Natural killer cell treated with Interleukin-12 subunit alpha and Interleukin-12 subunit beta and Interleukin-15 and Interleukin-18, amount 100 ng/mL, for 72 hours (primary cell): ENCODE measurements around the gene MYO1C. TPM values are rescaled to one million over a fixed set of nuclear protein-coding genes. Genes with fewer than 3 reads are reported as not detected.
"Not testable (repeated sequence)": the region's sequence is repeated elsewhere in the genome, so short reads cannot be mapped to it uniquely, and the experiment has no call there.

Source experiments
- ATAC-seq, 2 donors: fragments of 150-1000 bp; cut with Tn5 transposase in 1 of 2; sonication (Bioruptor Pico), chemical (Tn5 transposase) in 1 of 2; 2 replicates each; pipeline ENCODE4 v1.10.0; 2021
- DNase-seq: peaks from one replicate; pipeline ENCODE4 v3.0.0; 2022; ENCODE audit warnings: low spot score
- H3K27ac Mint-ChIP-seq, 2 donors: 1 replicate in 1 of 2; 2 replicates in 1 of 2; pipeline ENCODE4 v1.8.0; 2022; ENCODE audit warnings: mixed read lengths in 2 of 2, mild to moderate bottlenecking in 1 of 2, moderate library complexity in 1 of 2
- H3K27me3 Mint-ChIP-seq, 2 donors: 1 replicate in 1 of 2; 2 replicates in 1 of 2; pipeline ENCODE4 v1.8.0; 2022; ENCODE audit warnings: mixed read lengths in 2 of 2
- H3K36me3 Mint-ChIP-seq: one replicate; pipeline ENCODE4 v1.8.0; 2022; ENCODE audit warnings: mixed read lengths
- H3K4me1 Mint-ChIP-seq, 2 donors: 1 replicate in 1 of 2; 2 replicates in 1 of 2; pipeline ENCODE4 v1.8.0; 2022; ENCODE audit warnings: low read depth in 2 of 2, mixed read lengths in 2 of 2, mild to moderate bottlenecking in 1 of 2
- H3K4me3 Mint-ChIP-seq: one replicate; pipeline ENCODE4 v1.8.0; 2022; ENCODE audit warnings: mixed read lengths
- H3K9me3 Mint-ChIP-seq: 2 replicates; pipeline ENCODE4 v1.8.0; 2022; ENCODE audit warnings: mixed read lengths
- total RNA-seq, 2 donors: library from RNA; stranded (reverse); gene quantifications; one replicate each; pipeline ENCODE4 v1.2.3, GENCODE V29; 2022

Gene MYO1C
- total RNA-seq, 2 donors from 2014 or later = 16.8 to 54.5 TPM

DNA sequence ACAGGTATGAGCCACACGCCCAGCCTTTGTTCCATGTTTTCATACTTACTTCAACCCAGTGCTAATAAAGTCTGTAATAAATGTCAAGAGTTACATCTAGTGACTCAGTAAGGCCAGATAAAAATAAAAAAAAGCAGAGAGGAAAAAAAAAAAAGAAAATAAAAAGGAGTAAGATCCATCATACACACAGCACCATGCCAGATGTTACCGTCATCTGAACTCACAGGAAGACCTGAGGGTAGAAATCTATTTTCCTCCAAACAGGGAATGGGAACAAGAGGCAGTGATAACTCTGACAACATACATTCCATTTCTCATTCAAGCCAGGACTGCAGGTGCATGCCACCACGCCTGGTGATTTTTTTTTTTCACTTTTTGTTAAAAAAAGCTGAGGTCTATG is 57.2 kb downstream of the MYO1C start:
- peaks cover 6% of the 10 kb centered on the region for H3K36me3 Mint-ChIP-seq
- peaks cover 10 to 22% of the 10 kb centered on the region in 2 donors for H3K4me1 Mint-ChIP-seq
- H3K4me3 Mint-ChIP-seq = no peak overlapping the region
- no peak for ATAC-seq
- H3K27me3 Mint-ChIP-seq = no peaks in the 10 kb centered on the region
- no peaks in the 10 kb centered on the region for H3K9me3 Mint-ChIP-seq
- no peak for DNase-seq
- no peak overlapping the region for H3K27ac Mint-ChIP-seq

DNA sequence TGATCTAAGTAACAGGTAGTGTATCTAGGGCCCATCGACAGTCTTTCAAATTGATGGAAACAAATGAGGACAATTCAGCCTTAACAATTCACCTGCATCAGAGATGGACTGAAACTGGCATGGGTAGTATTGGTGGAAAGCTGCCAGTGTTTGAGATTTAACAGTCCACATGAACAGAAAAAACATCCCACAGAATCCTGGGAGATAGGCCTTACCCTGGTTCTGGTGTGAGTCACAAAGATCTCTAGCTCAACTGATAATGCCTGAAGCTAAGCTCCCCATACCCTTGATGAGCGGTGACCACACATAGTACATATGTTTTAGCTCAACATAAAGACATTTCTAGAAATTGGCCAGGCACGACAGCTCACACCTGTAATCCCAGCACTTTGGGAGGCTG is 58.3 kb downstream of the MYO1C start:
- H3K4me3 Mint-ChIP-seq = no peak overlapping the region
- H3K27me3 Mint-ChIP-seq = no peaks in the 10 kb centered on the region
- H3K9me3 Mint-ChIP-seq = no peaks in the 10 kb centered on the region
- DNase-seq = no peak
- no peak overlapping the region for H3K27ac Mint-ChIP-seq
- H3K4me1 Mint-ChIP-seq = peaks cover 10 to 22% of the 10 kb centered on the region in 2 donors
- H3K36me3 Mint-ChIP-seq = peaks cover 6% of the 10 kb centered on the region
- ATAC-seq = no peak

GRCh38 chr17:1431631-1432104 is 60.8 kb downstream of the MYO1C start:
- DNase-seq (no peak), ATAC-seq (peak in 1 of 2 donors; percentile 70)
- H3K36me3 Mint-ChIP-seq = peaks cover 6% of the 10 kb centered on the region
- peak overlapping the region in 1 of 2 donors; percentile 56 for H3K27ac Mint-ChIP-seq
- H3K9me3 Mint-ChIP-seq = no peaks in the 10 kb centered on the region
- no peak overlapping the region for H3K4me3 Mint-ChIP-seq
- no peaks in the 10 kb centered on the region for H3K27me3 Mint-ChIP-seq
- peaks cover 10 to 19% of the 10 kb centered on the region in 2 donors for H3K4me1 Mint-ChIP-seq

DNA sequence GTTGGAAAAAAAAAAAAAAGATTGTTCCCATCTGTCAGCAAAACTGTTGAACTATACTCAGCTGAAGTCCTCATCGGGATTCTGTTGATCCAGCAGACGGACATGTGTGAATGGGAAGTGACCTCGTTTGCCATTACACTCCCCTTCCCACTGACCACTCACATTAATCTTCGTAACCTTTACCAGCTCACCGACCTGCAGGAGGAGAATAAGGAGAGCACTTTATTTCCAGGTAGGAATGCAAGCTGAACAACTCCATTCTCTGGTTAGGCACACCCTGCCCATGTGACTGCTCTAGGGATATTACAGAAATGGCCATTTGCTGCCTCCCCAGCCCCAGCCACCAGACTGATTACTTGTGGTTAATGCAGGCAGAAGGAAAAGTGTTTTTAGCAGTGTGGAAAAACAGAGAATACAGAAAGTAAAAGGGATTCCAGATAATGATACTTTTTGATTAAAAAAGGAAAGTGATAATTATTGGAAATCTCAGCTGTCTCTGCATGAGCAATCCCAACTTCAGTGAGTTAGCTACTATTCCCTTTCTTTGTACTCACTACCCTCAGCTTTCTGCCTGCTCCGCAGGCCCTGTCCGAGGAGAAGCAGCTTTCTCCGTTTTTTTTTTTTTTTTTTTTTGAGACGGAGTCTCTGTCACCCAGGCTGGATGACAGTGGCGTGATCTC is 68.9 kb downstream of the MYO1C start:
- DNase-seq (no peak), ATAC-seq (no peak)
- Mint-ChIP-seq H3K9me3 (no peaks in the 10 kb centered on the region), H3K4me3 (no peak overlapping the region), H3K4me1 (peaks cover 6 to 11% of the 10 kb centered on the region in 2 donors), H3K27ac (no peak overlapping the region), H3K36me3 (peaks cover 4% of the 10 kb centered on the region), H3K27me3 (no peaks in the 10 kb centered on the region)

- ATAC-seq (no peak), DNase-seq (no peak)
- Mint-ChIP-seq H3K9me3 (no peaks in the 10 kb centered on the region), H3K27me3 (no peaks in the 10 kb centered on the region), H3K27ac (no peak overlapping the region), H3K4me1 (peaks cover 6 to 11% of the 10 kb centered on the region in 2 donors), H3K36me3 (peaks cover 4% of the 10 kb centered on the region), H3K4me3 (no peak overlapping the region)
Measured at GRCh38 chr17:1422885-1423284, 69.6 kb downstream of the MYO1C start.

DNA sequence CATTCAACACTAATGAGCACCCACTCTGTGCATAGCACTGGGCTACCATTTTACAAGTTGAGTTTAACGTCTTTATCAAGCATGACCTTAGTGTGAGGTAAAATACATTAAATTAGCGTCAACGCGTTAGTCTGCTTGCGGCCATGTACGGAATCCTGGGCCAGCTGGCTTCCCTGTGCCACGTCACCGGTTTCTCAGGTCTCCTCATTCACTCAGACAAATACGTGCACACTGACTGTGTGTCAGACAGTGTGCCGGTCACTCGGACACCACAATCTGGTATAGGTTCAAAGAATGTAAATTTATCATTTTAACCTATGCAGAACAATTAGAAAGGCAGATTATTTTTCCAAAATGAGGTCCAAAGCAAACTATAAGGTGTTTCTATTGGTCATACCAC is 71.0 kb downstream of the MYO1C start:
- H3K27ac Mint-ChIP-seq = no peak overlapping the region

GRCh38 chr17:1420981-1421380 is 71.5 kb downstream of the MYO1C start:
- no peak for ATAC-seq
- H3K36me3 Mint-ChIP-seq = peaks cover 4% of the 10 kb centered on the region
- H3K9me3 Mint-ChIP-seq = no peaks in the 10 kb centered on the region
- no peaks in the 10 kb centered on the region for H3K27me3 Mint-ChIP-seq
- H3K4me3 Mint-ChIP-seq = no peak overlapping the region
- H3K4me1 Mint-ChIP-seq = peaks cover 6 to 10% of the 10 kb centered on the region in 2 donors
- no peak for DNase-seq
- H3K27ac Mint-ChIP-seq = no peak overlapping the region

More for the DNA sequence above, 71.0 kb downstream of the MYO1C start:
- Mint-ChIP-seq H3K36me3 (peaks cover 4% of the 10 kb centered on the region), H3K27me3 (no peaks in the 10 kb centered on the region), H3K4me1 (peaks cover 6 to 11% of the 10 kb centered on the region in 2 donors), H3K4me3 (no peak overlapping the region), H3K9me3 (no peaks in the 10 kb centered on the region)
- ATAC-seq (no peak), DNase-seq (no peak)

- Mint-ChIP-seq H3K27me3 (no peaks in the 10 kb centered on the region), H3K4me3 (no peak overlapping the region), H3K4me1 (peaks cover 0 to 5% of the 10 kb centered on the region in 2 donors), H3K27ac (no peak overlapping the region), H3K36me3 (peaks cover 4% of the 10 kb centered on the region), H3K9me3 (no peaks in the 10 kb centered on the region)
- no peak for DNase-seq
- no peak for ATAC-seq
Measured at GRCh38 chr17:1420163-1420562, 72.3 kb downstream of the MYO1C start.

GRCh38 chr17:1418476-1418875 is 74.0 kb downstream of the MYO1C start:
- not testable (repeated sequence) for ATAC-seq, H3K36me3 Mint-ChIP-seq, DNase-seq, H3K27ac Mint-ChIP-seq, H3K27me3 Mint-ChIP-seq, H3K4me1 Mint-ChIP-seq, H3K9me3 Mint-ChIP-seq, H3K4me3 Mint-ChIP-seq

GRCh38 chr17:1416414-1416813 is 76.1 kb downstream of the MYO1C start:
- Mint-ChIP-seq H3K9me3 (no peaks in the 10 kb centered on the region), H3K27me3 (no peaks in the 10 kb centered on the region), H3K36me3 (no peaks in the 10 kb centered on the region), H3K4me1 (peaks cover 6 to 8% of the 10 kb centered on the region in 2 donors), H3K27ac (no peak overlapping the region), H3K4me3 (no peak overlapping the region)
- no peak for ATAC-seq
- DNase-seq = no peak

DNA sequence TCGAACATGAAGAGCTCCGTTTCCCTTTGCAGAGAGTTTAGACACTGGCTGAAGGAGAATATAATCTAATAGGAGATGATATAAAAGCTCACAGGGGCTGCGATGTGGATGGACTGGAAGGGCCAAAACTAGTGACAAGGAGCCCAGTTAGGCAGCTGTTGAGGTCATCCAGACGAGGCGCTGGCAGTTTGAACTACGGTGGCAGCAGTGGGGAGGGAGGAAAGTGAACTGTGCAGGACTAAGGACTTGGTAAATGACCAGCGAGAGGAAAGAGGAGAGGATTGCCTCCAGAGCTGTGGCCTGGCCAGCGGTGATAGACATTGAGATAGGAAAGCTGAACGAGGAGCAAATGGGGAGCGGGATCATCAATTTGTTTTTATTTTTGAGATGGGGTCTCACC is 77.9 kb downstream of the MYO1C start:
- Mint-ChIP-seq H3K9me3 (no peaks in the 10 kb centered on the region), H3K4me1 (peaks cover 6 to 8% of the 10 kb centered on the region in 2 donors), H3K4me3 (no peak overlapping the region), H3K27me3 (no peaks in the 10 kb centered on the region), H3K36me3 (no peaks in the 10 kb centered on the region), H3K27ac (no peak overlapping the region)
- ATAC-seq (no peak), DNase-seq (no peak)

Other genes with a start within 250 kb of the MYO1C start
- not detected for gene BHLHA9, start 222.2 kb downstream of the MYO1C start, total RNA-seq
- not detected for gene TRARG1, start 213.0 kb downstream of the MYO1C start, total RNA-seq
- gene YWHAE, start 92.5 kb downstream of the MYO1C start, total RNA-seq = 100 to 1,000 TPM; 365 to 407 TPM
- 10 to 100 TPM; 18.1 to 36.4 TPM for gene CRK, start 36.5 kb downstream of the MYO1C start, total RNA-seq
- 10 to 100 TPM; 34.9 to 43.8 TPM for gene INPP5K, start 23.9 kb upstream of the MYO1C start, total RNA-seq
- 10 to 100 TPM; 68.4 to 78.4 TPM for gene PITPNA, start 70.1 kb upstream of the MYO1C start, total RNA-seq
- 1 to 10 TPM; 4.9 to 5.0 TPM for gene SLC43A2, start 136.1 kb upstream of the MYO1C start, total RNA-seq
- 1 to 10 TPM; 3.6 to 4.1 TPM for gene SCARF1, start 153.0 kb upstream of the MYO1C start, total RNA-seq
- gene RILP, start 157.2 kb upstream of the MYO1C start, total RNA-seq = 1 to 10 TPM; 1.2 to 3.1 TPM
- gene PRPF8, start 192.2 kb upstream of the MYO1C start, total RNA-seq = 100 to 1,000 TPM; 348 to 422 TPM
- under 1 TPM; 0.17 to 0.78 TPM for gene TLCD2, start 217.7 kb upstream of the MYO1C start, total RNA-seq
- gene WDR81, start 232.0 kb upstream of the MYO1C start, total RNA-seq = 10 to 100 TPM; 17.9 to 30.9 TPM